ENCODE data around the gene GNAT1.

Gene GNAT1

GRCh38 chr3:50194903-50195500 is 3.6 kb downstream of the GNAT1 start:
- Histone ChIP-seq H3K27me3 (ENCODE audit: control insufficient read depth in 1 of 2, insufficient read depth in 2 of 2, low read length in 2 of 2) (peaks cover 31 to 42% of the 10 kb centered on the region in 2 donors), H3K9ac (ENCODE audit: low read length) (no peak overlapping the region), H3K4me1 (ENCODE audit: insufficient read depth, low read length) (peaks cover 14% of the 10 kb centered on the region), H3K27ac (ENCODE audit: low read depth, low read length) (no peak overlapping the region), H3K4me3 (ENCODE audit: low read depth in 1 of 2, low read length in 2 of 2) (peak overlapping the region in 1 of 2 donors; percentile 23), H3K9me3 (ENCODE audit: low read length) (no peaks in the 10 kb centered on the region), H3K36me3 (ENCODE audit: insufficient read depth, low read length) (no peaks in the 10 kb centered on the region)

GRCh38 chr3:50195501-50196252 is 4.3 kb downstream of the GNAT1 start:
- Histone ChIP-seq H3K4me1 (ENCODE audit: insufficient read depth, low read length) (peaks cover 14% of the 10 kb centered on the region), H3K9me3 (ENCODE audit: low read length) (no peaks in the 10 kb centered on the region), H3K9ac (ENCODE audit: low read length) (no peak overlapping the region), H3K36me3 (ENCODE audit: insufficient read depth, low read length) (no peaks in the 10 kb centered on the region), H3K27ac (ENCODE audit: low read depth, low read length) (no peak overlapping the region), H3K4me3 (ENCODE audit: low read depth in 1 of 2, low read length in 2 of 2) (no peak overlapping the region), H3K27me3 (ENCODE audit: control insufficient read depth in 1 of 2, insufficient read depth in 2 of 2, low read length in 2 of 2) (peaks cover 31 to 42% of the 10 kb centered on the region in 2 donors)

GRCh38 chr3:50196253-50196801 is 4.9 kb downstream of the GNAT1 start:
- peaks cover 31 to 48% of the 10 kb centered on the region in 2 donors for H3K27me3 ChIP-seq (ENCODE audit: control insufficient read depth in 1 of 2, insufficient read depth in 2 of 2, low read length in 2 of 2)
- H3K9me3 ChIP-seq (ENCODE audit: low read length): no peaks in the 10 kb centered on the region
- H3K9ac ChIP-seq (ENCODE audit: low read length): no peak overlapping the region
- no peaks in the 10 kb centered on the region for H3K36me3 ChIP-seq (ENCODE audit: insufficient read depth, low read length)
- H3K4me1 ChIP-seq (ENCODE audit: insufficient read depth, low read length): peaks cover 14% of the 10 kb centered on the region
- no peak overlapping the region for H3K27ac ChIP-seq (ENCODE audit: low read depth, low read length)
- no peak overlapping the region for H3K4me3 ChIP-seq (ENCODE audit: low read depth in 1 of 2, low read length in 2 of 2)

- H3K9me3 ChIP-seq (ENCODE audit: low read length): no peaks in the 10 kb centered on the region
- H3K4me3 ChIP-seq (ENCODE audit: low read depth in 1 of 2, low read length in 2 of 2): no peak overlapping the region
- H3K27ac ChIP-seq (ENCODE audit: low read depth, low read length): no peak overlapping the region
- no peak overlapping the region for H3K9ac ChIP-seq (ENCODE audit: low read length)
- no peaks in the 10 kb centered on the region for H3K4me1 ChIP-seq (ENCODE audit: insufficient read depth, low read length)
- no peaks in the 10 kb centered on the region for H3K36me3 ChIP-seq (ENCODE audit: insufficient read depth, low read length)
- H3K27me3 ChIP-seq (ENCODE audit: control insufficient read depth in 1 of 2, insufficient read depth in 2 of 2, low read length in 2 of 2): peaks cover 24 to 55% of the 10 kb centered on the region in 2 donors
Measured at GRCh38 chr3:50201573-50202315, 10.3 kb downstream of the GNAT1 start.

- H3K9ac ChIP-seq (ENCODE audit: low read length): no peak overlapping the region
- H3K27me3 ChIP-seq (ENCODE audit: control insufficient read depth in 1 of 2, insufficient read depth in 2 of 2, low read length in 2 of 2): peaks cover 24 to 55% of the 10 kb centered on the region in 2 donors
- no peak overlapping the region for H3K27ac ChIP-seq (ENCODE audit: low read depth, low read length)
- no peaks in the 10 kb centered on the region for H3K9me3 ChIP-seq (ENCODE audit: low read length)
- no peak overlapping the region for H3K4me3 ChIP-seq (ENCODE audit: low read depth in 1 of 2, low read length in 2 of 2)
- H3K36me3 ChIP-seq (ENCODE audit: insufficient read depth, low read length): no peaks in the 10 kb centered on the region
- no peaks in the 10 kb centered on the region for H3K4me1 ChIP-seq (ENCODE audit: insufficient read depth, low read length)
Measured at GRCh38 chr3:50202353-50203112, 11.1 kb downstream of the GNAT1 start.

GRCh38 chr3:50203113-50203808 is 11.9 kb downstream of the GNAT1 start:
- Histone ChIP-seq H3K27me3 (ENCODE audit: control insufficient read depth in 1 of 2, insufficient read depth in 2 of 2, low read length in 2 of 2) (peaks cover 24 to 55% of the 10 kb centered on the region in 2 donors), H3K27ac (ENCODE audit: low read depth, low read length) (no peak overlapping the region)

GRCh38 chr3:50203809-50204803 is 12.7 kb downstream of the GNAT1 start:
- no peaks in the 10 kb centered on the region for H3K4me1 ChIP-seq (ENCODE audit: insufficient read depth, low read length)
- H3K27me3 ChIP-seq (ENCODE audit: control insufficient read depth in 1 of 2, insufficient read depth in 2 of 2, low read length in 2 of 2): peaks cover 24 to 55% of the 10 kb centered on the region in 2 donors
- no peak overlapping the region for H3K9ac ChIP-seq (ENCODE audit: low read length)
- no peaks in the 10 kb centered on the region for H3K36me3 ChIP-seq (ENCODE audit: insufficient read depth, low read length)
- H3K27ac ChIP-seq (ENCODE audit: low read depth, low read length): no peak overlapping the region
- no peak overlapping the region for H3K4me3 ChIP-seq (ENCODE audit: low read depth in 1 of 2, low read length in 2 of 2)
- no peaks in the 10 kb centered on the region for H3K9me3 ChIP-seq (ENCODE audit: low read length)

More at GRCh38 chr3:50203113-50203808, 11.9 kb downstream of the GNAT1 start:
- Histone ChIP-seq H3K36me3 (ENCODE audit: insufficient read depth, low read length) (no peaks in the 10 kb centered on the region), H3K4me1 (ENCODE audit: insufficient read depth, low read length) (no peaks in the 10 kb centered on the region), H3K4me3 (ENCODE audit: low read depth in 1 of 2, low read length in 2 of 2) (no peak overlapping the region), H3K9me3 (ENCODE audit: low read length) (no peaks in the 10 kb centered on the region), H3K9ac (ENCODE audit: low read length) (no peak overlapping the region)

- H3K36me3 ChIP-seq (ENCODE audit: insufficient read depth, low read length): no peaks in the 10 kb centered on the region
- no peaks in the 10 kb centered on the region for H3K4me1 ChIP-seq (ENCODE audit: insufficient read depth, low read length)
- peaks cover 24 to 55% of the 10 kb centered on the region in 2 donors for H3K27me3 ChIP-seq (ENCODE audit: control insufficient read depth in 1 of 2, insufficient read depth in 2 of 2, low read length in 2 of 2)
Measured at GRCh38 chr3:50204804-50205412, 13.5 kb downstream of the GNAT1 start, which contains the start of gene SLC38A3. TSS of gene SLC38A3 (plus strand) at chr3:50205271. CDS start at chr3:50214200, 8,929 bp downstream.

GRCh38 chr3:50205413-50206276 is 14.2 kb downstream of the GNAT1 start:
- Histone ChIP-seq H3K36me3 (ENCODE audit: insufficient read depth, low read length) (no peaks in the 10 kb centered on the region), H3K9ac (ENCODE audit: low read length) (no peak overlapping the region), H3K27me3 (ENCODE audit: control insufficient read depth in 1 of 2, insufficient read depth in 2 of 2, low read length in 2 of 2) (peaks cover 24 to 55% of the 10 kb centered on the region in 2 donors), H3K4me3 (ENCODE audit: low read depth in 1 of 2, low read length in 2 of 2) (peak overlapping the region in 1 of 2 donors; percentile 21), H3K4me1 (ENCODE audit: insufficient read depth, low read length) (no peaks in the 10 kb centered on the region), H3K27ac (ENCODE audit: low read depth, low read length) (no peak overlapping the region), H3K9me3 (ENCODE audit: low read length) (no peaks in the 10 kb centered on the region)

More at GRCh38 chr3:50204804-50205412, 13.5 kb downstream of the GNAT1 start, which contains the start of gene SLC38A3:
- H3K9me3 ChIP-seq (ENCODE audit: low read length): no peaks in the 10 kb centered on the region
- no peak within 1 kb of the TSS for H3K9ac ChIP-seq (ENCODE audit: low read length)
- H3K27ac ChIP-seq (ENCODE audit: low read depth, low read length): no peak within 1 kb of the TSS
- H3K4me3 ChIP-seq (ENCODE audit: low read depth in 1 of 2, low read length in 2 of 2): peak within 1 kb of the TSS in 1 of 2 donors; percentile 21

Measured in muscle layer of colon (tissue), 2 donors.